Neuronal stem cell (in vitro differentiated cells): ENCODE results near the gene SLC30A2.

Experiments
- DNase-seq: peaks from one replicate; pipeline ENCODE4 v3.0.0-alpha.2; 2013; ENCODE audit warnings: low spot score
- H2AFZ ChIP-seq: one replicate; pipeline ENCODE4 v1.6.1; 2013; ENCODE audit warnings: mild to moderate bottlenecking, low read length, inconsistent platforms
- H2AK5ac ChIP-seq: 2 replicates; pipeline ENCODE4 v1.6.1; 2013; ENCODE audit warnings: low read depth, mild to moderate bottlenecking, inconsistent platforms, low read length, moderate library complexity, mixed read lengths
- H2BK120ac ChIP-seq: 2 replicates; pipeline ENCODE4 v1.6.1; 2013; ENCODE audit warnings: low read depth, mild to moderate bottlenecking, inconsistent platforms, low read length, moderate library complexity, mixed read lengths
- H2BK12ac ChIP-seq: one replicate; pipeline ENCODE4 v1.6.1; 2013; ENCODE audit warnings: low read length, inconsistent platforms
- H2BK15ac ChIP-seq: 2 replicates; pipeline ENCODE4 v1.6.1; 2013; ENCODE audit warnings: mild to moderate bottlenecking, low read length, inconsistent platforms, mixed read lengths
- H2BK5ac ChIP-seq: one replicate; pipeline ENCODE4 v1.6.1; 2013; ENCODE audit warnings: inconsistent platforms, mild to moderate bottlenecking, low read length, moderate library complexity
- H3K14ac ChIP-seq: one replicate; pipeline ENCODE4 v1.6.1; 2013; ENCODE audit warnings: low read length, inconsistent platforms
- H3K18ac ChIP-seq: 2 replicates; pipeline ENCODE4 v1.6.1; 2013; ENCODE audit warnings: low read length, inconsistent platforms
- H3K23ac ChIP-seq: 2 replicates; pipeline ENCODE4 v1.6.1; 2013; ENCODE audit warnings: low read depth, mild to moderate bottlenecking, mixed read lengths, low read length, inconsistent platforms; ENCODE audit not compliant: poor library complexity
- H3K27ac ChIP-seq: replicated peaks from 3 replicates; pipeline ENCODE4 v1.5.1; 2013; ENCODE audit warnings: low read length, inconsistent platforms
- H3K27me3 ChIP-seq, 3 experiments: 2 replicates each; pipeline ENCODE4 v1.6.1; 2013; ENCODE audit warnings: low read length in 3 of 3, mild to moderate bottlenecking in 2 of 3, inconsistent platforms in 1 of 3, low read depth in 1 of 3, mixed read lengths in 1 of 3, moderate library complexity in 1 of 3; ENCODE audit not compliant: control insufficient read depth in 3 of 3, insufficient read depth in 3 of 3
- H3K36me3 ChIP-seq, 2 donors: replicated peaks in 1 of 2; 2 replicates each; pipeline ENCODE4 v1.6.1; 2013; ENCODE audit warnings: low read length in 2 of 2; ENCODE audit not compliant: control insufficient read depth in 2 of 2, insufficient read depth in 2 of 2
- H3K4ac ChIP-seq: 2 replicates; pipeline ENCODE4 v1.6.1; 2013; ENCODE audit warnings: inconsistent platforms, mild to moderate bottlenecking, low read length, moderate library complexity
- H3K4me1 ChIP-seq, 2 donors: 1 replicate in 1 of 2; 2 replicates in 1 of 2; pipeline ENCODE4 v1.6.1; 2013; ENCODE audit warnings: low read length in 2 of 2, low read depth in 1 of 2; ENCODE audit not compliant: control insufficient read depth in 2 of 2, insufficient read depth in 1 of 2
- H3K4me2 ChIP-seq: one replicate; pipeline ENCODE4 v1.6.1; 2013; ENCODE audit warnings: mild to moderate bottlenecking, low read length, inconsistent platforms; ENCODE audit not compliant: insufficient read depth, poor library complexity, severe bottlenecking
- H3K4me3 ChIP-seq, 2 donors: 2 replicates each; pipeline ENCODE4 v1.5.1; 2013; ENCODE audit warnings: low read length in 2 of 2, mild to moderate bottlenecking in 2 of 2, inconsistent platforms in 1 of 2, moderate library complexity in 1 of 2
- H3K79me1 ChIP-seq: one replicate; pipeline ENCODE4 v1.6.1; 2013; ENCODE audit warnings: low read depth, mild to moderate bottlenecking, inconsistent platforms, low read length, moderate library complexity
- H3K9ac ChIP-seq: one replicate; pipeline ENCODE4 v1.6.1; 2013; ENCODE audit warnings: mild to moderate bottlenecking, low read depth, low read length, inconsistent platforms; ENCODE audit not compliant: poor library complexity
- H3K9me3 ChIP-seq, 2 donors: replicated peaks in 1 of 2; 2 replicates each; pipeline versions ENCODE3 to v1.6.1; 2013; ENCODE audit warnings: low read length in 2 of 2, mild to moderate bottlenecking in 2 of 2, inconsistent platforms in 1 of 2, low read depth in 1 of 2, mixed read lengths in 1 of 2, moderate library complexity in 1 of 2; ENCODE audit not compliant: control insufficient read depth in 2 of 2, insufficient read depth in 1 of 2
- H4K8ac ChIP-seq: one replicate; pipeline ENCODE4 v1.6.1; 2013; ENCODE audit warnings: low read depth, mild to moderate bottlenecking, inconsistent platforms, low read length, moderate library complexity
- H4K91ac ChIP-seq: one replicate; pipeline ENCODE4 v1.6.1; 2013; ENCODE audit warnings: low read length, low read depth, mild to moderate bottlenecking, inconsistent platforms; ENCODE audit not compliant: poor library complexity
- WGBS, 2 donors: extraction: QIAGEN DNeasy Blood & Tissue Kit; methylation state at CpG; one replicate each; pipeline ENCODE4 v1.1.7; 2013; ENCODE audit warnings: missing lambda C conversion rate in 2 of 2, mixed read lengths in 1 of 2; ENCODE audit not compliant: insufficient read length in 2 of 2, insufficient replicate concordance in 1 of 2; ENCODE audit errors: extremely low coverage in 2 of 2; 5-methylcytosine and 5-hydroxymethylcytosine counted together

The SLC30A2 gene

DNA sequence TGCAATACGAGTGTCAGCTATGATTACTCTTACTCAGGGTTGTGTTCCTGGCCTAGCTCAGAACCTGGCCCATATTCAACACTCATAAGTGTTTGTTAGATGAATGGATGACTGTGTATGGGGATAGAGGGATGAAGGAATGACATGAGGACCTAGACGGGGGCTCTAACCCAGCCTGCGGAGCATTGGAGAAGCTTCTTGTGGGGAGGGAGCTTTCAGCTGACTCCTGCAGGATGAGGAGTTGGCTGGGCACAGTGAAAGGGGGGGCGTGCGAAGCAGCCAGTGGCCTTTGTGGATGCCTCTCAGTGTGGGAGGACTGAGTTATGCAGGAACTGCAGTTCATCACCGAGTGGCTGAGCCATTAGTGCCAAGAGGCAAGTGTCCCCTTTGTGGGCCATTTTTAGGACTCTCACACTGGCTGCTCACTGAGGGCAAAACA lies 25.6 kb downstream of the SLC30A2 start:
- Histone ChIP-seq H3K23ac (no peak overlapping the region), H3K9ac (no peak overlapping the region), H3K14ac (no peak overlapping the region), H2BK120ac (no peak overlapping the region), H3K36me3 (no peaks in the 10 kb centered on the region), H3K4me1 (peaks cover 10 to 49% of the 10 kb centered on the region in 2 donors), H4K8ac (no peak overlapping the region), H3K4me3 (no peak overlapping the region), H2AFZ (peak overlapping the region; percentile 80), H3K4me2 (no peak overlapping the region), H2AK5ac (peak overlapping the region; percentile 2), H2BK15ac (no peak overlapping the region), H3K18ac (peak overlapping the region; percentile 20), H2BK5ac (no peak overlapping the region), H3K9me3 (no peaks in the 10 kb centered on the region), H4K91ac (no peak overlapping the region), H2BK12ac (peak overlapping the region; percentile 4), H3K79me1 (no peaks in the 10 kb centered on the region), H3K27me3 (peaks cover 0 to 8% (median 0%) of the 10 kb centered on the region in 3 experiments), H3K4ac (no peak overlapping the region), H3K27ac (no peak overlapping the region)
- DNase-seq, result no peak
- WGBS, 2 donors, result no CpG with 5 or more reads among the region's 6 CpGs

DNA sequence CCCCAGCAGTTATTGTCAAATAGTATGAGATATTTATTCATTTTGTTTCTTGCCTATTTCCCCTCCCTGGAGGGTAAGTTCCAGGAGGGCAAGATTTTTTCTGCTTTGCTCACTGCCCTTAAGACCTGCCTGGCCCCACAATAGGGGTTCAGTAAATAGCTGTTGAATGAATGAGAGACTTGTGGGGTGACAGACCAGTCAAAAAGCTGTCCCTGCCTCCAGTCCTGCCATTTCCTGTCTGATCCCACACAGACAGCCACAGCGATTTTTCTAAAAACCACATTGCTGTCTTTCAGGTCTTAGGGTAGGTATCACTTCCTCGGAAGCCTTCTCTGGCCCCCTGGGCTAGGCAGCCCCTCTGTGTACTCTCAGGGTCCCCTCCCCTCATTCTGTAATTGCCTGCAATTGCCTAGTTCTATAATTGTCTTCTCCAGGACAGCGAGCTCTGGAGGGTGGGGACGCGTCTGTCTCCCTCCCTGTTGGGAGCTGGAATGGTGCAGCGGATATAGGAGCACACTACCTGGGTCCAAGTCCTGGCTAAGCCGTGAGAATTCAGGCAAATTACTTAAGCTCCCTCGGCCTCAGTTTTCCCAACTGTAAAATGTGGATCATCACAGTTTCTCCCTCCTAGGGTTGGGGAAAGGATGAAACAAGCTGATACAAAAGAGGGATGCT lies 26.1 kb downstream of the SLC30A2 start:
- Histone ChIP-seq H3K14ac (no peak overlapping the region), H3K27me3 (peaks cover 0 to 3% (median 0%) of the 10 kb centered on the region in 3 experiments), H3K4me2 (no peak overlapping the region), H3K36me3 (no peaks in the 10 kb centered on the region), H3K27ac (no peak overlapping the region), H4K8ac (no peak overlapping the region), H3K18ac (no peak overlapping the region), H2AFZ (peak overlapping the region; percentile 80), H2BK120ac (no peak overlapping the region), H2BK15ac (no peak overlapping the region), H3K4me3 (no peak overlapping the region), H4K91ac (no peak overlapping the region), H3K9me3 (no peaks in the 10 kb centered on the region), H3K9ac (no peak overlapping the region), H3K4ac (no peak overlapping the region), H2BK12ac (no peak overlapping the region), H3K23ac (no peak overlapping the region), H2BK5ac (no peak overlapping the region), H3K79me1 (no peaks in the 10 kb centered on the region), H2AK5ac (no peak overlapping the region), H3K4me1 (peaks cover 10 to 49% of the 10 kb centered on the region in 2 donors)
- no CpG with 5 or more reads among the region's 8 CpGs for WGBS, 2 donors
- DNase-seq, result no peak

DNA sequence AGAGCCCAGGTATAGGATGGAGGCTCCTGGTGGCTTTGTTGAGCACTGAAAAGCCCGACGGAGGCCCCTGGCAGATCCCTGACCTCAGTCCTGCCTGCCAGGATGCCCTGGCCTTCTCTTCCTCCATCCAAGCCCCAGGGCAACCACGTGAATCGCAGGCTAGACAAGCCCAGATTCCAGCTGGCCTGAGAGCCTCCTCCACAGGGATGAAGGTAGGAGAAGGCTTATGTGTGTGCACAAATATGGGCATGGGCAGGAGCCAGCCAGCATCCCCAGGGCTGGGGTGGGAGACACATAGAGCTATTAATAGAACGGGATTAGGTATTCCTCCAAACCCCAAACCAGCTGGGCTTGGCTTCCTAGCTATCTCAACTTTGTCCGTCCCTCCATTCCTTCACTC lies 28.3 kb downstream of the SLC30A2 start:
- no peak overlapping the region for H3K4me2 ChIP-seq
- H3K27me3 ChIP-seq, result no peaks in the 10 kb centered on the region
- H3K36me3 ChIP-seq, result no peaks in the 10 kb centered on the region
- no peak overlapping the region for H3K9ac ChIP-seq
- no peak overlapping the region for H4K8ac ChIP-seq
- H3K4ac ChIP-seq, result no peak overlapping the region
- H2BK120ac ChIP-seq, result no peak overlapping the region
- H3K9me3 ChIP-seq, result no peaks in the 10 kb centered on the region
- H3K79me1 ChIP-seq, result no peaks in the 10 kb centered on the region
- no CpG with 5 or more reads among the region's 6 CpGs for WGBS, 2 donors
- H2BK12ac ChIP-seq, result peak overlapping the region; percentile 24
- H3K14ac ChIP-seq, result no peak overlapping the region
- no peak overlapping the region for H3K4me3 ChIP-seq
- DNase-seq, result no peak
- H2BK15ac ChIP-seq, result peak overlapping the region; percentile 82
- peaks cover 10 to 49% of the 10 kb centered on the region in 2 donors for H3K4me1 ChIP-seq
- no peak overlapping the region for H2BK5ac ChIP-seq
- peak overlapping the region; percentile 51 for H2AK5ac ChIP-seq
- H3K18ac ChIP-seq, result peak overlapping the region; percentile 21
- H3K23ac ChIP-seq, result no peak overlapping the region
- H4K91ac ChIP-seq, result no peak overlapping the region
- H3K27ac ChIP-seq, result no peak overlapping the region
- peak overlapping the region; percentile 3 for H2AFZ ChIP-seq

DNA sequence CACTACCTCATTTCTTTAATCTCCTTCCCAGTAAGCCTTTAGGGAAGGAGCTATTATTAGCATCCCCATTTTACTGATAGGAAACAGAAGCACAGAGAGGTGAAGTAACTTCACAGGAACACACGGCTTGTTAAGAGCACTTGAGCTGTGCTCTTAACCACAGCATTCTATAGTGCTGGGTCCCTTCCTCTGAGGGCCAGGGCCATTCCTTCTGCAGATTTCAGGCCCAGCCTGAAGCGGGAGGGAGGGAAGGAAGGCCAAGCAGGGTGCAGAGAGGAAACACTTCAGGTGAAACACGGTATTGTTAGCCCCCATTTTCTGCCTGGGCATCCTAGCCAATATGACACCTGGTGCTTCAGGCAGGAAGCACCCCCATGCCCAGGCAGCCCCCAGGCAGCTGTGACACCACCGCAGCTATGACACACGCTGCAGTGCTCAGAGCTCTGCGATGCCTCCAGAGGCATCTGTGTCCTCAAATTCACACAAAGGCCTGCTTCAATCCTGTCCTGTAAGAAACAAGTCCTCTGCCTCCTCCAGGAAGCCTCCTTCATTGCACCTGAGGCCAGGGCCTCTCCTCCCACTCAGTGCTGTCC lies 28.9 kb downstream of the SLC30A2 start:
- Histone ChIP-seq H3K4me2 (no peak overlapping the region), H2BK5ac (no peak overlapping the region), H3K14ac (no peak overlapping the region), H3K9me3 (no peaks in the 10 kb centered on the region), H3K4ac (no peak overlapping the region), H3K27ac (no peak overlapping the region), H2BK120ac (no peak overlapping the region), H3K23ac (no peak overlapping the region), H3K9ac (no peak overlapping the region), H3K79me1 (no peaks in the 10 kb centered on the region), H3K4me1 (peaks cover 9 to 48% of the 10 kb centered on the region in 2 donors), H4K91ac (no peak overlapping the region), H3K27me3 (no peaks in the 10 kb centered on the region), H2AFZ (peak overlapping the region; percentile 70), H2BK15ac (no peak overlapping the region), H2BK12ac (no peak overlapping the region), H4K8ac (no peak overlapping the region), H3K4me3 (no peak overlapping the region), H2AK5ac (peak overlapping the region; percentile 51), H3K36me3 (no peaks in the 10 kb centered on the region), H3K18ac (no peak overlapping the region)
- WGBS, 2 donors, result no CpG with 5 or more reads among the region's 6 CpGs
- DNase-seq, result no peak
